Measurements from ENCODE around the gene DPEP2. TPM values are rescaled to one million over a fixed set of nuclear protein-coding genes. Genes with fewer than 3 reads are reported as not detected.

Gene DPEP2
- total RNA-seq, 1 donor from 2014 or later, result 0.99 TPM

- Histone ChIP-seq H3K27ac (replicated peaks) (peak overlapping the region; percentile 66), H3K4me3 (no peak overlapping the region), H3K4me1 (peaks cover 40% of the 10 kb centered on the region), H3K27me3 (ENCODE audit: low read depth) (no peaks in the 10 kb centered on the region), H3K9me3 (replicated peaks) (no peaks in the 10 kb centered on the region), H3K36me3 (no peaks in the 10 kb centered on the region)
- DNase-seq, result no peak
- TF ChIP-seq, protein P1, sequence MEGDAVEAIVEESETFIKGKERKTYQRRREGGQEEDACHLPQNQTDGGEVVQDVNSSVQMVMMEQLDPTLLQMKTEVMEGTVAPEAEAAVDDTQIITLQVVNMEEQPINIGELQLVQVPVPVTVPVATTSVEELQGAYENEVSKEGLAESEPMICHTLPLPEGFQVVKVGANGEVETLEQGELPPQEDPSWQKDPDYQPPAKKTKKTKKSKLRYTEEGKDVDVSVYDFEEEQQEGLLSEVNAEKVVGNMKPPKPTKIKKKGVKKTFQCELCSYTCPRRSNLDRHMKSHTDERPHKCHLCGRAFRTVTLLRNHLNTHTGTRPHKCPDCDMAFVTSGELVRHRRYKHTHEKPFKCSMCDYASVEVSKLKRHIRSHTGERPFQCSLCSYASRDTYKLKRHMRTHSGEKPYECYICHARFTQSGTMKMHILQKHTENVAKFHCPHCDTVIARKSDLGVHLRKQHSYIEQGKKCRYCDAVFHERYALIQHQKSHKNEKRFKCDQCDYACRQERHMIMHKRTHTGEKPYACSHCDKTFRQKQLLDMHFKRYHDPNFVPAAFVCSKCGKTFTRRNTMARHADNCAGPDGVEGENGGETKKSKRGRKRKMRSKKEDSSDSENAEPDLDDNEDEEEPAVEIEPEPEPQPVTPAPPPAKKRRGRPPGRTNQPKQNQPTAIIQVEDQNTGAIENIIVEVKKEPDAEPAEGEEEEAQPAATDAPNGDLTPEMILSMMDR (IDR thresholded peaks at IDR 0.05; ENCODE audit: borderline replicate concordance), result no peak
- intact Hi-C loops (cut with micrococcal nuclease), result no loop called here
Observed at GRCh38 chr16:67987460-67988160, 11.7 kb downstream of the DPEP2 start.

DNA sequence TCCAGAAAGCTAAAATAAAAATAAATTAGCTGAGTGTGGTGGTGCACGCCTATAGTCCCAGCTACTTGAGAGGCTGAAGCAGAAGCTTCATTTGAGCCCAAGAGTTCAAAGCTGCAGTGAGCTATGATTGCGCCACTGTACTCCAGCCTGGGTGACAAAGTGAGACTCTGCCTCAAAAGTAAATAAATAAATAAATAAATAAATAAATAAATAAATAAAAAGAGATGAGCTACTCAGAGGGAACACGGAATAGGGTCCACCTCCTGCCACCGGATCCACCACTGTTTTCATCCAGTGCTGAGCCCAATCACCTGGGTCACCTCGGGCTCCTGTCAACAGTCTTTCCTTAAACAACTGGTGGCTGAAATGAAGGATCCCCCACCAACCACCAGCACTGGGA is 12.3 kb downstream of the DPEP2 start:
- H3K36me3 ChIP-seq, result no peaks in the 10 kb centered on the region
- no peak overlapping the region for H3K4me3 ChIP-seq
- H3K27me3 ChIP-seq (ENCODE audit: low read depth), result no peaks in the 10 kb centered on the region
- H3K4me1 ChIP-seq, result peaks cover 38% of the 10 kb centered on the region
- intact Hi-C loops (cut with micrococcal nuclease), result no loop called here
- H3K27ac ChIP-seq (replicated peaks), result peak overlapping the region; percentile 66
- H3K9me3 ChIP-seq (replicated peaks), result no peaks in the 10 kb centered on the region
- DNase-seq, result no peak
- TF ChIP-seq, protein P1 (IDR thresholded peaks at IDR 0.05; ENCODE audit: borderline replicate concordance), result no peak

GRCh38 chr16:67982011-67982696 is 17.1 kb downstream of the DPEP2 start:
- Histone ChIP-seq H3K4me1 (peaks cover 41% of the 10 kb centered on the region), H3K4me3 (no peak overlapping the region), H3K36me3 (no peaks in the 10 kb centered on the region), H3K27me3 (ENCODE audit: low read depth) (peaks cover 10% of the 10 kb centered on the region), H3K9me3 (replicated peaks) (no peaks in the 10 kb centered on the region), H3K27ac (replicated peaks) (no peak overlapping the region)
- intact Hi-C loops (cut with micrococcal nuclease), result no loop called here
- TF ChIP-seq, protein P1 (IDR thresholded peaks at IDR 0.05; ENCODE audit: borderline replicate concordance), result no peak
- no peak for DNase-seq

GRCh38 chr16:67979955-67980678 is 19.2 kb downstream of the DPEP2 start, which contains the start of gene DPEP3:
Gene DPEP3, minus strand, starts transcription at chr16:67980499. Its CDS starts 119 bp downstream, at chr16:67980380.
- H3K27ac ChIP-seq (replicated peaks), result no peak within 1 kb of the TSS
- H3K27me3 ChIP-seq (ENCODE audit: low read depth), result peaks cover 10% of the 10 kb centered on the region
- no peak within 1 kb of the TSS for H3K4me3 ChIP-seq
- TF ChIP-seq, protein P1 (IDR thresholded peaks at IDR 0.05; ENCODE audit: borderline replicate concordance), result no peak
- intact Hi-C loops (cut with micrococcal nuclease), result no loop called here
- no peaks in the 10 kb centered on the region for H3K36me3 ChIP-seq
- H3K4me1 ChIP-seq, result peaks cover 30% of the 10 kb centered on the region
- no peak for DNase-seq
- H3K9me3 ChIP-seq (replicated peaks), result no peaks in the 10 kb centered on the region

- no peak for DNase-seq
- no peaks in the 10 kb centered on the region for H3K9me3 ChIP-seq (replicated peaks)
- no peak overlapping the region for H3K27ac ChIP-seq (replicated peaks)
- TF ChIP-seq, protein P1 (IDR thresholded peaks at IDR 0.05; ENCODE audit: borderline replicate concordance), result no peak
- H3K27me3 ChIP-seq (ENCODE audit: low read depth), result peaks cover 10% of the 10 kb centered on the region
- intact Hi-C loops (cut with micrococcal nuclease), result no loop called here
- H3K4me1 ChIP-seq, result peaks cover 6% of the 10 kb centered on the region
- no peak overlapping the region for H3K4me3 ChIP-seq
- no peaks in the 10 kb centered on the region for H3K36me3 ChIP-seq
Observed at GRCh38 chr16:67977469-67978227, 21.6 kb downstream of the DPEP2 start.
